K562 (cell line): ENCODE measurements around the gene TTLL9. TPM values are rescaled to one million over a fixed set of nuclear protein-coding genes. Genes with fewer than 3 reads are reported as not detected.

Source experiments
- CEBPZ ChIP-seq: fragments of 150-350 bp; IDR thresholded peaks from 2 replicates; pipeline ENCODE4 v1.6.1; 2014; ENCODE audit warnings: low read depth, mild to moderate bottlenecking, low read length, borderline replicate concordance
- E2F1 ChIP-seq: sonication (generic); formaldehyde crosslinking; IDR thresholded peaks from 2 replicates; pipeline ENCODE4 v1.8.1; 2023; ENCODE audit warnings: mild to moderate bottlenecking, missing genetic modification reagents, moderate library complexity
- ETV5 ChIP-seq: sonication (generic); formaldehyde crosslinking; IDR thresholded peaks from 2 replicates; pipeline ENCODE4 v1.4.0; 2020; ENCODE audit warnings: low read depth, mild to moderate bottlenecking, missing genetic modification reagents
- RFX1 ChIP-seq: fragments of 450-650 bp; IDR thresholded peaks from 2 replicates; pipeline ENCODE4 v1.6.1; 2016; ENCODE audit warnings: mild to moderate bottlenecking, moderate library complexity
- SPI1 ChIP-seq: IDR thresholded peaks from 2 replicates; pipeline ENCODE4 v1.6.1; 2011; ENCODE audit warnings: low read depth, low read length, control low read depth, borderline replicate concordance
- TEAD4 ChIP-seq, 2 experiments: sonication (generic) in 1 of 2; formaldehyde crosslinking in 1 of 2; IDR thresholded peaks; 2 replicates each; pipeline versions ENCODE4 v1.6.1 to v1.8.0; 2012 to 2022; ENCODE audit warnings: borderline replicate concordance in 1 of 2, inconsistent platforms in 1 of 2, low read length in 1 of 2, mild to moderate bottlenecking in 1 of 2, missing genetic modification reagents in 1 of 2
- ZNF175 ChIP-seq: fragments of 200-800 bp; sonication (Bioruptor generic); IDR thresholded peaks from 2 replicates; pipeline ENCODE4 v1.6.1; 2016; ENCODE audit warnings: low read depth, mild to moderate bottlenecking, missing genetic modification characterization, missing compliant biosample characterization
- ZNF592 ChIP-seq: fragments of 450-650 bp; IDR thresholded peaks from 2 replicates; pipeline ENCODE4 v1.6.1; 2017; ENCODE audit warnings: antibody characterized with exemption, mild to moderate bottlenecking
- polyA plus RNA-seq, 8 experiments: library from polyadenylated mRNA; depleted of rRNA in 4 of 8; stranded (reverse) in 5 of 8; unstranded in 3 of 8; fragments of >200 nt; fragmentation: Nextera tagmentation in 2 of 8; fragmentation: Illumina TruSeq in 1 of 8; extraction: Ambion mirVana in 2 of 8; extraction: Trizol in 1 of 8; gene quantifications; 2 replicates each; pipeline versions ENCODE4 v1.2.1 to v1.2.3, GENCODE V29; 2011 to 2014; ENCODE audit warnings: inconsistent platforms in 1 of 8, missing spikeins in 1 of 8
- total RNA-seq, 7 experiments: library from RNA; depleted of rRNA in 6 of 7; stranded (reverse); fragments of >200 nt in 6 of 7; fragmentation: Illumina TruSeq in 2 of 7; extraction: Trizol in 2 of 7; gene quantifications; 2 replicates each; pipeline versions ENCODE4 v1.2.1 to v1.2.3, GENCODE V29; 2011 to 2021; ENCODE audit warnings: low replicate concordance in 1 of 7
- TF ChIP-seq, protein P1 (sequence below): fragments of 250-450 bp; sonication (Bioruptor Pico); IDR thresholded peaks from 2 replicates; pipeline ENCODE4 v1.5.0; 2021; ENCODE audit warnings: mild to moderate bottlenecking, moderate library complexity

TTLL9 gene
- total and polyA plus RNA-seq, 9 of the 15 experiments (the other 6 are each of a cell fraction or from before 2014, with no cell fraction given) = 0.06 to 0.07 TPM; not detected in 7

GRCh38 chr20:31822421-31823330, 47.8 kb upstream of the TTLL9 start (continued):
- TF ChIP-seq CEBPZ (no peak), ETV5 (CRISPR knock-in tag) (no peak), ZNF175 (CRISPR knock-in tag) (no peak), ZNF592 (no peak), RFX1 (no peak), E2F1 (no peak), TEAD4 (IDR thresholded peaks at IDR 0.05; ENCODE audit: low read length) (no peak), TEAD4 (CRISPR knock-in tag; IDR thresholded peaks at IDR 0.05; ENCODE audit: borderline replicate concordance) (no peak), SPI1 (no peak)
- TF ChIP-seq, protein P1, sequence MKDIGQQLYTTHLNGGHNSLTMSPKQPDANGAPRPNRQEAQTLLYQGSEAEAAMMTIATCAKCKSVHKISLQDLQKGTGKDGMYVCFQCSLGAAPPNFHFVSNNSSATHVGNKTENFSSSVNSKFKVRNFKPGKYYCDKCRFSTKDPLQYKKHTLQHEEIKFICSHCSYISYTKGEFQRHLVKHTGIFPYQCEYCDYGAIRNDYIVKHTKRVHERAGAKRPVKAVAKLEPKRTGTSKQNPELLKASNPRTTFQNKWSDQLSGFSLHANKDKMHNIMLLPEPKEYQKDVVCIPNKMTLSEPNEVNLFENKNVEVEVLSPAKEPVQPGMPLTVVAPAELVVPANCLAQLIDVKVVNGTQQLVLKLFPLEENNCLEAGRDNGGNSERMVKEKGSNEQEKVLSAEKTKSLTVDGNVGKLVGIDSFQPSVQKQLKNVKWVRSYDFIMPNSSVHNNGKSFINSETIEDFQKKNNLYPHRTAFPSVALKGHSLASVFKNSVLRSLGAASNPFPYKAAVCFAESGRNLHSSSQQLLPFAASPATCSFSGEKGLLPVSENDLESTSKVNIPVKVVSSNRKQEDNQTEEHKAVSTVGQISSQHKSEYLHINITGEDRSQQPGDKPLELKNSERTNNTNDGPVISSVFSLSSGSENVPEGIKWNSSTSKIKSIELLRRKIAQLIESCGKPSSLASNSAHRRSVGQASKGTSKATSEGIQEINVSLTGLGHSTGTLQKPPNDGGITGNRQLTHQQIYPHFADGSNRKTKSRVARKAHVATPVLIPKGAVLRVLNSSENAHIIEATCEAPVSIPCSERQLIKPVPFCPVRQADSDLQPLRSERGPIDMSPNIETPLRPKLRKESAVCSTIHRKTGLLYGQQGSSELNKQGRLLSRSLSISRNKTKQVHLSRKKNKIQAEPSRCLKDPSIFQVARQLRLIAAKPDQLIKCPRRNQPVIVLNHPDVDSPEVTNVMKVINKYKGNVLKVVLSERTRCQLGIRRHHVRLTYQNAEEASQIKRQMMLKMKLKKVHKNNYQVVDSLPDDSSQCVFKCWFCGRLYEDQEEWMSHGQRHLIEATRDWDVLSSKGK = no peak
